BE2C (cell line): ENCODE measurements around the gene LHPP.

Experiments
- DNase-seq: peaks from one replicate; pipeline ENCODE4 v3.0.0-alpha.2; 2020
- H3K27me3 ChIP-seq: fragments of 250-450 bp; sonication (Bioruptor Pico); 2 replicates; pipeline ENCODE4 v1.5.1; 2020; ENCODE audit warnings: mild to moderate bottlenecking
- H3K36me3 ChIP-seq: fragments of 250-450 bp; sonication (Bioruptor Pico); 2 replicates; pipeline ENCODE4 v1.5.1; 2020; ENCODE audit warnings: mild to moderate bottlenecking
- H3K4me1 ChIP-seq: fragments of 250-450 bp; sonication (Bioruptor Pico); 2 replicates; pipeline ENCODE4 v1.5.1; 2020
- H3K4me3 ChIP-seq: 2 replicates; pipeline ENCODE4 v1.5.1; 2011; ENCODE audit warnings: low read depth, low read length
- H3K9me3 ChIP-seq: fragments of 250-450 bp; sonication (Bioruptor Pico); 2 replicates; pipeline ENCODE4 v1.5.1; 2020
- CTCF ChIP-seq: IDR thresholded peaks from 2 replicates; pipeline ENCODE4 v1.5.1; 2012; ENCODE audit warnings: mild to moderate bottlenecking, low read depth, low read length

The LHPP gene

DNA sequence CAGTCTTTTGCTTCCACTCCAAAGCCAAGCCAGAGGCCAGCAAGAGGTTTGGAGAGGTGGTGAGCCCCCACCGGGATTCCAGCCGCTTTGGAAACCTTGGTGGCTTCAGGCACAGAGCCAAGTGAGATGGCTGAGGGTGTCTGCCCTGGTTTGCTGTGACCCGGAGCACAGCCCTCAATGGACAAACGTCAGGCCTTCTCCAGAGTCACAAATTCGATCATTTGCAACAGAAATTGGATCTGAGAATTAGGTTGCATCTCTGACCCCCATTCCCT lies 10.9 kb upstream of the LHPP start:
- no peaks in the 10 kb centered on the region for H3K9me3 ChIP-seq
- no peak for DNase-seq
- TF ChIP-seq CTCF: no peak
- H3K27me3 ChIP-seq: peaks cover 93% of the 10 kb centered on the region
- no peaks in the 10 kb centered on the region for H3K36me3 ChIP-seq
- no peaks in the 10 kb centered on the region for H3K4me1 ChIP-seq
- H3K4me3 ChIP-seq: no peak overlapping the region

DNA sequence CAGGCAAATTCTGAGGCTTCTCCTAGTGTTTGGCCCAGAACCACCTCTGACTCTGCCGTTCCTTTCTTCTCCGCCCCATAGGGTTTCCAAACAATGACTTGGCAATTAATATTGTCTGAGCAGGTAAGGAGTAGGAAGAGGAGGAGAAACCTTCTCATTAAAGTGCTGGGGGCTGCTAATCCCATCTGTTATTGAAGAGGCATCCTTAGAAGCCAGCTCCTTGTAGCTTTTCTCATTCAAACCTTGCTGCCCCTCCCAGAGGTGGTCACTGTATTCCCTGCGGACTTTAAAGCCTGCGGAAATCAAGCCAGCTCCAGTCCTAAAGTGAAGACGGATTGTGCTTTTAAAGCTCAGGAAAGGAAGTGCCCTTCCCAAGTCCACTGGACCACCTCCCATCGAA lies 10.3 kb upstream of the LHPP start:
- no peak for DNase-seq
- H3K4me1 ChIP-seq: no peaks in the 10 kb centered on the region

DNA sequence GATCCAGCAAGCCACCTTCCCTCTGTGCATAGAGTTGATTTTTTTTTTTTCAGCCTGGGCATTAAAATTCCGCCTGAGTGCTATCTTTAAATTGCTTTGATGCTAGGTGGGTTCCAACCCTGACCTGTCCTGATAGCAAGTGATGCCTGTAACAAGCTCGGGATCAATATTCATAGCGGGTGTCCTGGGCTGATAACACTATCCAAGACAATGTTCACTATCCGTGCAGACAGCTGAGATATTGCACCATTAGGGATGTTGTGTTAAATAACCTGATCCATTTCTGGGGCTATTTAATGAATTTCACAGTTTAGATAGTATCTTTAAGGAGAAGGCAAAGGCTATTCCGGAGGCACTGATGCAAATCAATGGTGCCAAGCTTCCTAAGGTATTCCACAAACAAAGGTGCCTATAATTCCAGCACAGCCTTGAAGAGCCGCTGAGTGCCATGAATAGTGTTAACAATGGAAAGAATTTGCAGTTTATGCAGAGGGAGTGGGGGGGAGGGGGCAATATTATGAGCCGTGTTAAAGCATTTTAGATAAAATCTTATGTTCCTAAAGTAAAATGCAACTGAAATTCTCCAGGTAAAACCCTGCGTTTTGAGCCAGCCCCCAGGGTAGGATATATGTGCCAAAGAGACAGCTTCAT lies 7.5 kb upstream of the LHPP start:
- H3K36me3 ChIP-seq: no peaks in the 10 kb centered on the region
- no peaks in the 10 kb centered on the region for H3K9me3 ChIP-seq
- peaks cover 62% of the 10 kb centered on the region for H3K27me3 ChIP-seq
- H3K4me3 ChIP-seq: no peak overlapping the region
- no peak for DNase-seq
- H3K4me1 ChIP-seq: no peaks in the 10 kb centered on the region
- TF ChIP-seq CTCF: no peak

More for the DNA sequence above, 10.3 kb upstream of the LHPP start:
- Histone ChIP-seq H3K4me3 (no peak overlapping the region), H3K36me3 (no peaks in the 10 kb centered on the region), H3K9me3 (no peaks in the 10 kb centered on the region), H3K27me3 (peaks cover 90% of the 10 kb centered on the region)
- no peak for TF ChIP-seq CTCF

GRCh38 chr10:124455441-124455840 lies 6.2 kb upstream of the LHPP start:
- H3K4me3 ChIP-seq: no peak overlapping the region

DNA sequence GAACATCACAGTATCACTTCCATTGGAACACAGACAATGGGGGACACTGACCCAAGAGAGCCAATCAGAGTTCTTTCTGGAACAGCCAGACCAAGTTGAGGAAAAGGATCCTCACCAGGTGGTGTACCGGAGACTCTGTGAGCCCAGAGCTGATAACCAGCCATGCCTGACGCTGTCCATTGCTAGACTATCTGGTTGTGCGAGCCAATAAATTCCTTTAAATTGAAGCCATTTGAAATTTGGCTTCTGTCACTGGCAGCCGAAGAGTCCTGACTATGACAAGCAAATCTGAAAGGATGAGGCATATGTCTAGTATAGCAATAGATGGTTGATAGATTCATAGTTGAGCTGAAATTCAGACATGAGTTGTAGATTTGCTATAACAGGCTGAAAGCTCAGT lies 3.1 kb upstream of the LHPP start:
- Histone ChIP-seq H3K36me3 (no peaks in the 10 kb centered on the region), H3K27me3 (peaks cover 21% of the 10 kb centered on the region), H3K4me1 (no peaks in the 10 kb centered on the region), H3K9me3 (no peaks in the 10 kb centered on the region), H3K4me3 (no peak overlapping the region)
- DNase-seq: no peak
- TF ChIP-seq CTCF: no peak

More at GRCh38 chr10:124455441-124455840, 6.2 kb upstream of the LHPP start:
- no peaks in the 10 kb centered on the region for H3K4me1 ChIP-seq
- no peaks in the 10 kb centered on the region for H3K9me3 ChIP-seq
- H3K36me3 ChIP-seq: no peaks in the 10 kb centered on the region
- DNase-seq: no peak
- peaks cover 49% of the 10 kb centered on the region for H3K27me3 ChIP-seq
- TF ChIP-seq CTCF: no peak

GRCh38 chr10:124458889-124459288 lies 2.7 kb upstream of the LHPP start:
- Histone ChIP-seq H3K4me3 (no peak overlapping the region), H3K4me1 (no peaks in the 10 kb centered on the region), H3K36me3 (no peaks in the 10 kb centered on the region), H3K9me3 (no peaks in the 10 kb centered on the region), H3K27me3 (peaks cover 16% of the 10 kb centered on the region)
- no peak for DNase-seq
- TF ChIP-seq CTCF: no peak
